Measurements from ENCODE around the gene PLCXD1.
"Not testable (repeated sequence)": the region's sequence is repeated elsewhere in the genome, so short reads cannot be mapped to it uniquely, and the experiment has no call there.

PLCXD1 gene

DNA sequence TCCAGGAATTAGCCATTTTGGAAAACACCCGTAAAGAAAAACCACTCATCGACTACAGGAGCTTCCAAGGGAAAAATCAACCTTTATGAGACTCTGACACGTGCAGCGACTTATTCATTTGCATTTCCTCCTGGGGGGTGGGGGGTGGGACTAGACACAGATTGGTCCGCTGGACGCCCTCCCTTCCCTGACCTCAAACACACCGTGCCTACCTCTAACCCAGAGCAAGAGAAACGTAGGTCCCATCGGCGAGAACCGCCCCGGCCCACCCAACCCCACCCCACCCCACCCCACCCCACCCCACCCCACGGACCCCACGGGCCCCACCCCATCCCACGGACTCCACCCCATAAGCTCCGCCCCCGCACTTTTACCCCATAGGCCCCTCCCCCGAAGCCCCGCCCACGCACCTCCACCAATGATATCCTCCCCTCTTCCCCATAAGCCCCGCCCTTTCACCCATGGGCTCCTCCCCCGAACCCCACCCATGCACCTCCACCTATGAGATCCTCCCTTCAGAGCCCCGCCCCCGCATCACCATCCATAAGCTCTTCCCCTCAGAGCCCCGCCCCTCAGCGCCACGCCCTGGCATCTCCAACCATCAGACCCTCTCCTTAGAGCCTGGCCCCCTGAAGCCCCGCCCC, 36.4 kb downstream of the PLCXD1 start:
- no peak for DNase-seq (ENCODE audit: low read depth)

GRCh38 chrX:318068-318738, 37.0 kb downstream of the PLCXD1 start:
- peak; percentile 99 for DNase-seq (ENCODE audit: low read depth)

DNA sequence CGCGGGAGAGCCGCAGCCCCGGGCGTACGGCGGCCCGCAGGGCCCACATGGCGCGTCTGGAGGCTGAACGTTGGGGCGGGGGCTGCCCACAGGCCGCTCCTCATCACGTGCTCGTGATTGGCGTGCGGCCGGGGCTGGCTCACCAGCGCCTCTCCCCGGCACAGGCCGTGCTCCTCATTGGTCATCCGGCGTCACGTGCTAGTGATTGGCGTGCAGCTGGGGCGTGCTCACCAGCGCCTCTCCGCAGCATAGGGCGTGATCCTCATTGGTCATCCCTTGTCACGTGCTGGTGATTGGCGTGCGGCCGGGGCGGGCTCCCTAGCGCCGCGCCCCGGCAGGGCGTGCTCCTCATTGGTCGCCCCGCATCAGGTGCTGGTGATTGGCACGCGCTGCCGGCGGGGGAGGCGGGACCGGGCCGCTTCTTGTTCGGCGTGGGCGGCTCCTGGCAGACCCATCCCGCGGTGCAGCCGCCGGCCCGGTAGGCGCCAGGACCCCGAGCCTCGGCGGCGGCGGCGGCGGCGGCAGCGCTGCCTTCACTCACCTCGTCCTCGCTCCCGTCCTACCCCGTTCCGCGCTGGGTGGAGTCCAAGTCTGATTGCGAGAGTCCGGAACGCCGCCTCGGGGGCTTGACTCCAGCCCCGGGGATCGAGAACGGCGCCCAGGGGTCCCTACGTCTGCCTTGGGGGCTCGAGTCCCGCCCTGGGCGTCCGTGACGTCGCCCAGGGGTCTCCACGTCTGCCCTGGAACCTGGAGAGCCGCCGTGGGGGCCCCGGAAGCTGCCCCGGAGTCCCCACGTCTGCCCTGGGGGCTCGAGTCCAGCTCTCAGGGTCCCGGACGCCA, 37.8 kb downstream of the PLCXD1 start, which contains the start of gene GTPBP6:
TSS of gene GTPBP6 (minus strand) at position 58 of the 840 bp plus-strand sequence. CDS start at position 49, 9 bp downstream.
- DNase-seq (ENCODE audit: low read depth) = peak; percentile 100

GRCh38 chrX:319579-320125, 38.5 kb downstream of the PLCXD1 start:
- no peak for DNase-seq (ENCODE audit: low read depth)

DNA sequence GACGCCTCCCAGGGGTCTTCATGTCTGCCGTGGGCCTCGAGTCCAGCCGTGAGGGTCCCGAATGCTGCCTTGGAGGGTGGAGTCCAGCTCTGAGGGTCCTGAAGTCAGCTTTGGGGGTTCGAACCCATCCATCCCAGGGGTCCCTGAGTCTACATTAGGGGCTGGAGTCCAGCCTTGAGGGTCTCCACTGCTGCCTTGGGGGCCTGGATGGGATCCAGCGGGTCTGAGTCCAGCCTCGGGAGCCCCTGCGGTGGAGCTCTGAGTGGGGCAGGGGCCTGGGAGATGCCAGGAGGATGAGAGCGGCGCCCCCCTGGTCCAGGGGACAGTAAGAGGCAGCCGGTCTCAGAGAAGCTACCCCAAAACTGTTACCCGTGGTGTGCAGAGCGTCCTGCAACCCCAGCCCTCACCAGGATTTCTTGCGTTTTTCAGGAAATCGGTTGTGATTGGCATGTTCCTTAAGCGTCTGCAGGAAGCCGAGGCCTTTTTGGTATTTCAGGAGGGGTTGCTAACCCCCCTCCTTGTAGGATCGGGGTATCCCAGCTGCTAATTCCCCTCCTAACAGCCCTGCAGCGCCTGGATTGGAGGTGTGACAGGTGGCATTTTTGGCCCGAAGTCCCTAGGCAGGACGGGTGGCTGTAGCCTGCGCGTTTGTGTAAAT, 39.1 kb downstream of the PLCXD1 start:
- DNase-seq (ENCODE audit: low read depth) = peak; percentile 48

DNA sequence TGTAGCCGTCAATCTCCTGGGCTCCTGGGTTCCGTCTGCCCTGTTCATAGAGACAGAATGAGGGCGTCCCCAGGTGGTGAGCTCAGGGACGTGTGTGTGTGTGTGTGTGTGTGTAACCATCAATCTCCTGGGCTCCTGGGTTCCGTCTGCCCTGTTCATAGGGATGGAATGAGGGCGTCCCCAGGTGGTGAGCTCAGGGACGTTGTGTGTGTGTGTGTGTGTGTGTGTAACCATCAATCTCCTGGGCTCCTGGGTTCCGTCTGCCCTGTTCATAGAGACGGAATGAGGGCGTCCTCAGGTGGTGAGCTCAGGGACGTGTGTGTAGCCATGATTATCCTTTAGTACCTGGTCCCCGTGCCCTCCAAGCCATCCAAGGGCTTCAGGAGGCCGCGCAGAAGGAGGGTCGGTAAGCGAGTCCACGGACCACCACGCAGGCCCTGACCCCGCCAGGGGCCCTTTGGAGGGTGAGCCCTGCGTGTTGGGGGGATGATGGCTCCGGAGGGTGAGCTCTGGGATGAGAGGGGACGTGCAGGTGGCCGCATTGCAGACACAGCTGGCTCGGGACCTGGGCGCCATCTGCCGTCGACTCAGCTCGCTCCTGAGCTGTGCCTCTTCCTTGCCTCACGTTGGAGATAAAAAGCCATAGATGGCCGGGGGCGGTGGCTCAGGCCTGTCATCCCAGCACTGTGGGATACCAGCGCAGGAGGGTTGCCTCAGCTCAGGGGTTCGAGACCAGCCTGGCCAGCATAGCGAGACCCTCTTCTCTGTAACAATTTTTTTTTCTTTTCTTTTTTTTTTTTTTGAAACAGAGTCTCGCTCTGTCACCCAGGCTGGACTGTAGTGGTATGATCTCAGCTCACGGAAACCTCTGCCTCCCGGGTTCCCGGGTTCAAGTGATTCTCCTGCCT, 42.8 kb downstream of the PLCXD1 start:
- peak; percentile 39 for DNase-seq (ENCODE audit: low read depth)

DNA sequence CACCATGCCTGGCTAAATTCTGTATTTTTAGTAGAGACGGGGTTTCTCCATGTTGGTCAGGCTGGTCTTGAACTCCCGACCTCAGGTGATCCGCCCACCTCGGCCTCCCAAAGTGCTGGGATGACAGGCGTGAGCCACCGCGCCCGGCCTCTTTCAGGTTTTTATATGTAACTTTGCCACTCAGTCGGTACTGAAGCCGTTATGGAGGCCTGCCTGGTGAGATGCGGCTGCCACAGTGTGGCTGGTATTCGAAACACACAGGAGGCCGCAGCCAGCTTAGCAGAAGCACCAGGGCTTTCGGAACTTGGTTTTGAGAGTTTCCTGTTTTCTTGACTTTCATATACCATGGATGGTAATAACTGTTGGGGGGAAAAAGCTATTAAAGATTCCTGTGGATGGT, 43.5 kb downstream of the PLCXD1 start:
- peak; percentile 54 for DNase-seq (ENCODE audit: low read depth)

DNA sequence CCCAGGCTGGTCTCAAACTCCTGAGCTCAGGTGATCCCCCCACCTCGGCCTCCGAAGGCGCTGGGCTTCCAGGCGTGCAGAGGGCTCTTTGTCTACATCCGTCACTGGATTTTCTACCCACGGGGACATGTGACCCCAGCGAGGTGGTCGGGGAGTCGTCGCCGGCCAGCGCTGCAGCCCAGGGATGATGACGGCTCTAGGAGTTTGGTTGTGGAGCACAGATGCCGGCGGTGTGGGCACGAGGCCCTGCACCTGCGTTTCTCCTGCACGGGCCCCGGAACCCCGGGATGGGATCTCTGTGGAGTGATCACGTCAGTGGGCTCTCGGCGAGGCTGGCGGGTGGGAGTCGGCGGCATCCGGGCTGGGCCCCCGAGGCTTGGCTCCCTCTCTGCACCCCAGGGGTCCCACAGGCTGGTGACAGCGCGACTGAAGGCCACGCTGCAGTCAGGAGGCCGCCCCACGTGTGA, 46.5 kb downstream of the PLCXD1 start:
- DNase-seq (ENCODE audit: low read depth) = no peak

- DNase-seq (ENCODE audit: low read depth) = no peak
Observed at GRCh38 chrX:329291-329910, 48.2 kb downstream of the PLCXD1 start.

- not testable (repeated sequence) for DNase-seq (ENCODE audit: low read depth)
Observed at GRCh38 chrX:330141-330725, 49.1 kb downstream of the PLCXD1 start.

DNA sequence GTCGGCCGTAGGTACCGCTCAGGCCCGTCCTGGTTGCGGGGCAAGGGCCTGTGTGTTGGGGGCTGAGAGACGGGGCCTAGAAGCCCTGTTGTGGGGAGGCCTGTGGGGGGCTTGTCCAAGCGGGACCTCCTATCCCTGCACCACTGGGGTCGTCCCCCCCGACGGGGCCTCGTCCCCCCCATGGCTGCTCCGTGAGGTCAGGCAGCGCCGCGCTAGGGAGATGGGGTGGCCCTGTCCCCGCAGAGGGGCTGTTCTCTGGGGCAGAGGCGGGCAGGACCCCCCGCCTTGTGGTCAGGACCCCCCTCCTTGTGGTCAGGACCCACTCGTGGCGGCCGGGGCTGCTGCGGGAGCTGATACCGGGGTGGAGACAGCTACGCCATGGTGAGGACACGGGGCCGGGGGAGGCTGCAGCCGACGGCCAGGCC, 49.6 kb downstream of the PLCXD1 start:
- no peak for DNase-seq (ENCODE audit: low read depth)

- peak; percentile 64 for DNase-seq (ENCODE audit: low read depth)
Observed at GRCh38 chrX:331151-331824, 50.1 kb downstream of the PLCXD1 start.

DNA sequence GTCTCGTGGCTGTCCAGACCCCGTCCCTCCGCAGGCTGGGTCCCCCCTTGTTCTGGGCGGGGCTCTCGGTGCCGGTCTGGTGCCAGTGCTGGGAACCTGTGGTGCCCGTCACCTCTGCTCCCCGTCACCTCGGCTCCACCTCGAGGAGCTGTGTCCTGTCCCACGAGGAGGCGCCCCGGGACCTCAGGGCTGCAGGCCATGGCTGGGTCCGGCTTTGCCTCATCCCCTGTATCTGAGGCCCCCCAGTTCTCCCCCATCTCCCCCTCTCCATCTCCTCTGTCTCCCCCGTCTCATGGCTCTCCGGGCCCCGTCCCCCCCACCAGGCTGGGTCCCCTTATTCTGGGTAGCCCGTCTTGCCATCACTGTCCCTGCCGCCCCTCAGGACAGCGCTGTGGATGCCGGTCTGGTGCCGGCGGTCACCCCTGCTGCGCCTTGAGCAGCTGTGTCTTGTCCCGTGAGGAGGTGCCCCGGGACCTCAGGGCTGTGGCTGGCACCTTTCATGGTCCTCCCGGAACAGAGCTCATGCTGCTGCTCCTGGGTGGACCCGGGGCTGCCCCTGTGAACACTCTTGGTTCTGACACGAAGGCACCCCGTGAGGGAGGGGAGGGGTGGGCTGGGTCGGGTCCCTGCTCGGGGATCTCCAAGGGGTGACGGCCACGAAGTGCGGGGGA, 50.8 kb downstream of the PLCXD1 start:
- DNase-seq (ENCODE audit: low read depth) = no peak

GRCh38 chrX:332496-332860, 51.3 kb downstream of the PLCXD1 start:
- DNase-seq (ENCODE audit: low read depth) = no peak

- no peak for DNase-seq (ENCODE audit: low read depth)
Observed at GRCh38 chrX:332916-333610, 51.9 kb downstream of the PLCXD1 start.

GRCh38 chrX:333611-334311, 52.6 kb downstream of the PLCXD1 start:
- no peak for DNase-seq (ENCODE audit: low read depth)

DNA sequence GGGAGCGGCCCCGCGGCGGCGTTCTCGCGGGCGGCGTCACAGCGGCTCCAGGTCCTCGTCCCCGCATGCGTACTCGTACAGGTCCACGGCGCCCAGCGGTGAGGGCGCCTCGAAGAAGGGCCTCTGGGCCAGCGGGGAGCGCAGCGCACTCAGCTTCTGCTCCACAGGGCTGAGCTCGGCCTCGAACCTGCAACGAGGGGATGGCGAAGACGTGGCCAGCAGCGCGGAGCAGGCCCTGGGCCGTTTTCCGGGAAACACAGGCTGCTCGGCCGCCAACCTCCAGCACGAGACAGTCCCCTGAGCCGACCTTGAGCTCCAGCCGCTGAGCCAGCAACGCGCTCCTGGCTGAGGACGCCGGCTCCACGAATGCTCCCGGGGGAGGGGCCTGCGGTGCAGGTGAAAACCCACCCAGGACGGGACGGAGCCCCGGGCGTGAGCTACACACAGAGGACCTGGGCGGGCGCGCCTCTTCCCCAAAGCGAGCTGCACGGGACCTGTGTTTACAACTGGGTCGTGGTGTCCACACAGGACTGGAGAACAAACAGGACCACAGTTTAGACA, 53.2 kb downstream of the PLCXD1 start:
- no peak for DNase-seq (ENCODE audit: low read depth)
